ENCODE data around the gene ATP1B4.

GRCh38 chrX:120419463-120419862, 57.6 kb downstream of the ATP1B4 start:
- TF ChIP-seq, protein P1, sequence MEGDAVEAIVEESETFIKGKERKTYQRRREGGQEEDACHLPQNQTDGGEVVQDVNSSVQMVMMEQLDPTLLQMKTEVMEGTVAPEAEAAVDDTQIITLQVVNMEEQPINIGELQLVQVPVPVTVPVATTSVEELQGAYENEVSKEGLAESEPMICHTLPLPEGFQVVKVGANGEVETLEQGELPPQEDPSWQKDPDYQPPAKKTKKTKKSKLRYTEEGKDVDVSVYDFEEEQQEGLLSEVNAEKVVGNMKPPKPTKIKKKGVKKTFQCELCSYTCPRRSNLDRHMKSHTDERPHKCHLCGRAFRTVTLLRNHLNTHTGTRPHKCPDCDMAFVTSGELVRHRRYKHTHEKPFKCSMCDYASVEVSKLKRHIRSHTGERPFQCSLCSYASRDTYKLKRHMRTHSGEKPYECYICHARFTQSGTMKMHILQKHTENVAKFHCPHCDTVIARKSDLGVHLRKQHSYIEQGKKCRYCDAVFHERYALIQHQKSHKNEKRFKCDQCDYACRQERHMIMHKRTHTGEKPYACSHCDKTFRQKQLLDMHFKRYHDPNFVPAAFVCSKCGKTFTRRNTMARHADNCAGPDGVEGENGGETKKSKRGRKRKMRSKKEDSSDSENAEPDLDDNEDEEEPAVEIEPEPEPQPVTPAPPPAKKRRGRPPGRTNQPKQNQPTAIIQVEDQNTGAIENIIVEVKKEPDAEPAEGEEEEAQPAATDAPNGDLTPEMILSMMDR (IDR thresholded peaks at IDR 0.05; ENCODE audit: low read length): no peak
- no peak for TF ChIP-seq EZH2 (IDR thresholded peaks at IDR 0.05; ENCODE audit: borderline replicate concordance, low read length)
